ENCODE measurements around the gene ANAPC2. TPM values are rescaled to one million over a fixed set of nuclear protein-coding genes. Genes with fewer than 3 reads are reported as not detected.
A peak's percentile ranks its signal among the peaks of the same experiment; 100 is the strongest.

Gene ANAPC2
- total RNA-seq, 1 donor from 2014 or later, result 18.9 TPM

DNA sequence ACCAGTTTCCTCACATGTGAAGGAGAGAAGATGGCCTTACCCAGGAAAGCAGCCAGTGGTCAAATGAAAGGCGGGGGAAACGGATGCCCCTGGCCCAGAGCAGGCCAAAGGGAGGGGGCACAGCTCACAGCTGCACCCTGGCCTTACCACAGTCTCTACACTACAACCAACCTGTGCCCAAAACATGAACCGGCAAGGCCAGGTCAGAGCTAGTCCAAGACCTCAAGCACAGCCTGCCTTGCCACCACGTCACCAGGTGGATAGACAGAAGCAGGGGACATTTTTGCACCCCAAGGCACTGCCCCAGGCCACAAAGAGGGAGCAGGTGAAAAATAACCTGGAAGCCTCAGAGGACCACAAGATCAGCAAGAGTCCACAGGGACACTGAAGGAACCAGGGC is 44.9 kb downstream of the ANAPC2 start:
- H3K27me3 ChIP-seq, result peaks cover 92% of the 10 kb centered on the region
- Mint-ChIP-seq H3K27ac (no peak overlapping the region), H3K4me3 (no peak overlapping the region), H3K4me1 (peaks cover 2% of the 10 kb centered on the region), H3K9me3 (no peaks in the 10 kb centered on the region), H3K36me3 (no peaks in the 10 kb centered on the region), H3K27me3 (ENCODE audit: insufficient read depth, low read depth) (peaks cover 60% of the 10 kb centered on the region)
- H3K27ac ChIP-seq, result no peak overlapping the region
- H4K20me1 ChIP-seq (ENCODE audit: low read depth), result peaks cover 29% of the 10 kb centered on the region
- no peaks in the 10 kb centered on the region for H3K4me1 ChIP-seq
- no peak for TF ChIP-seq EZH2 (IDR thresholded peaks at IDR 0.05)
- TF ChIP-seq, protein P1, sequence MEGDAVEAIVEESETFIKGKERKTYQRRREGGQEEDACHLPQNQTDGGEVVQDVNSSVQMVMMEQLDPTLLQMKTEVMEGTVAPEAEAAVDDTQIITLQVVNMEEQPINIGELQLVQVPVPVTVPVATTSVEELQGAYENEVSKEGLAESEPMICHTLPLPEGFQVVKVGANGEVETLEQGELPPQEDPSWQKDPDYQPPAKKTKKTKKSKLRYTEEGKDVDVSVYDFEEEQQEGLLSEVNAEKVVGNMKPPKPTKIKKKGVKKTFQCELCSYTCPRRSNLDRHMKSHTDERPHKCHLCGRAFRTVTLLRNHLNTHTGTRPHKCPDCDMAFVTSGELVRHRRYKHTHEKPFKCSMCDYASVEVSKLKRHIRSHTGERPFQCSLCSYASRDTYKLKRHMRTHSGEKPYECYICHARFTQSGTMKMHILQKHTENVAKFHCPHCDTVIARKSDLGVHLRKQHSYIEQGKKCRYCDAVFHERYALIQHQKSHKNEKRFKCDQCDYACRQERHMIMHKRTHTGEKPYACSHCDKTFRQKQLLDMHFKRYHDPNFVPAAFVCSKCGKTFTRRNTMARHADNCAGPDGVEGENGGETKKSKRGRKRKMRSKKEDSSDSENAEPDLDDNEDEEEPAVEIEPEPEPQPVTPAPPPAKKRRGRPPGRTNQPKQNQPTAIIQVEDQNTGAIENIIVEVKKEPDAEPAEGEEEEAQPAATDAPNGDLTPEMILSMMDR (IDR thresholded peaks at IDR 0.05), result no peak
- no peak for TF ChIP-seq EZH2phosphoT487 (IDR thresholded peaks at IDR 0.05)
- H3K4me2 ChIP-seq, result no peak overlapping the region
- no peaks in the 10 kb centered on the region for H3K9me3 ChIP-seq (ENCODE audit: low read depth)
- H3K79me2 ChIP-seq (ENCODE audit: low read depth), result no peaks in the 10 kb centered on the region
- no peak overlapping the region for H3K9ac ChIP-seq
- no peaks in the 10 kb centered on the region for H3K36me3 ChIP-seq
- H3F3A ChIP-seq (ENCODE audit: low read depth), result peaks cover under 1% of the 10 kb centered on the region
- H3K4me3 ChIP-seq, result no peak overlapping the region
- DNase-seq (ENCODE audit: low spot score), result no peak
- H2AFZ ChIP-seq (replicated peaks), result no peak overlapping the region

DNA sequence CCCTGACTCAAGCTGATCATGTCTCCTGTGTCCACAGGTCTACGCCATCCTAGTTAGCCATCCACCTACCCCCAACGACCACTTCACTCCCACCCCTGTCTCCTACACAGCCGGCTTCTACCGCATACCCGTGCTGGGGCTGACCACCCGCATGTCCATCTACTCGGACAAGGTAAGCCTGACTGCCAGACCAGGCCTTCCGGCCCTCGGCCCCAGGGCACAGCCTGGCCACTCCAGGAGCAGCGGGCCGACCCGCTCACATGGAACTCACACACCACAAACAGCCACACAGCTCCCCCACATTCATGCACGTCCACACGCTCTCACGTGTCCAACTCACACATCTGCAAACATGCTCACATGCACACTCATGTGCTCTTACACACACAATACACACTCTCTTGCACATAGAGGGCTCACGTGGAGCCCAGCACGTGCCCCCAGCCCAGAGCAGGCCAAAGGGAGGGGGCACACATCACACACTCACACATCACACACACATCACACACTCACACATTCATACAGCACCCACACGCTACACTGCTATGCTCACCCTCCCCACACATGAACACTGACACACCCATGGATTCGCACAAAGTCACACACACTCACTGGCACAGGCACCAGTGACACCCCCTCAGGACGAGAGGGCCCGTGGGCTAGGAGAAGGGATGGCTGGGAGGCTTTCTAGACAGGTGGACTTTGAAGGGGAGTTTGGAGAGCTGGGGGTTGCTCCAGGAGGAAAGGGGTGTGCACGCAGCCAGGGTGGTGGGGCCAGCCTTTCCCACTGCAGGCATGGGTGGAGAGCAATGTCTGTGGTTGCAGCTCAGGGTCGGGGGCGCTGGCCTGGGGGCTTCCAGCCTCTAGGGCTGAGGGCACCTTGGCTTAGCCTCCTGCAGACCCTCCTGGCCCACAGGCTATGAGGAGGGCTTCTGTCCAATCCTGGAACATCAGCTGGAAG is 46.1 kb downstream of the ANAPC2 start:
- Mint-ChIP-seq H3K9me3 (no peaks in the 10 kb centered on the region), H3K4me1 (peaks cover 2% of the 10 kb centered on the region), H3K27me3 (ENCODE audit: insufficient read depth, low read depth) (peaks cover 67% of the 10 kb centered on the region), H3K27ac (no peak overlapping the region), H3K36me3 (no peaks in the 10 kb centered on the region), H3K4me3 (peak overlapping the region; percentile 48)
- peak; percentile 0 for DNase-seq (ENCODE audit: low spot score)
- Histone ChIP-seq H3K27me3 (peaks cover 92% of the 10 kb centered on the region), H3K36me3 (no peaks in the 10 kb centered on the region), H3F3A (ENCODE audit: low read depth) (peaks cover 6% of the 10 kb centered on the region), H3K79me2 (ENCODE audit: low read depth) (no peaks in the 10 kb centered on the region), H3K4me2 (no peak overlapping the region), H3K4me3 (no peak overlapping the region), H3K9ac (no peak overlapping the region), H3K27ac (no peak overlapping the region), H4K20me1 (ENCODE audit: low read depth) (peaks cover 41% of the 10 kb centered on the region), H3K9me3 (ENCODE audit: low read depth) (no peaks in the 10 kb centered on the region), H2AFZ (replicated peaks) (no peak overlapping the region), H3K4me1 (no peaks in the 10 kb centered on the region)
- TF ChIP-seq EZH2 (IDR thresholded peaks at IDR 0.05) (no peak), EZH2phosphoT487 (IDR thresholded peaks at IDR 0.05) (no peak)

DNA sequence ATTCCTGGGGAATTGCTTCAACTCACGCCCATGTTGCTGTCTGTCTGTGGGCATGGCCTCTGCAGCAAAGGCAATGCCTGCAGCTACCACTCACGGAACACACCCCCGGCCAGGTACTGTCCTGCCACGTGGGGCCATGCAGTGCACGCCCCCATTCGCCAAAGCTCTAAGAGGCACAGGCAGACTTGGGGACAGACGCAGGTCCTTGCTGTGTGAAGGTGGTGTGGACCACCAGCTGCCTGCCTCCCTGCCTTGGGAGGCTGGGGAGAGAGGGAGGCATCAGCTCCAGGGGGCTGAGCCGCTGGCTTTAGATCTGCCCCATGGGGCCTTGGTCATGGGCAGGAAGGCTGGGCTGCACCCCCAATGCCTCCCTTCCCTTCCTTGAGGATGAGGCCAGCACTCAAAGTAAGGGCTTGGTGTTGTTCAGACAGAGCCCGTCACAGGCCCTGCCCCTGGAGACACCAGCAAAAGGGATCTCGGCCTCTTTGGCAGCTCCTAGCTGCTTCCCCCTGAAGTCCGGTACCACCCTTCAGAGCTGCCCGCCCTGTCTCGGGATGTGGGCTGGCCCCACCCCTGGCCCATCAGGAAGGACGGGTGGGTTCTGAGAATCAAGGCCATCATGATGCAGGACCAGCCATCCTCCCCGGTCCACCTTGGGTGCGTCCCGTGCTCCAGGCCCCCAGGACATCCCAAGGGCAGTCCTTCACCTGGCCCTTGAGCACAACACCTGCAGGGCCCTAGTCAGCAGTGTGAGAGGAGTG is 47.1 kb downstream of the ANAPC2 start:
- Mint-ChIP-seq H3K4me3 (no peak overlapping the region), H3K36me3 (no peaks in the 10 kb centered on the region), H3K9me3 (no peaks in the 10 kb centered on the region), H3K4me1 (peaks cover 2% of the 10 kb centered on the region), H3K27ac (no peak overlapping the region), H3K27me3 (ENCODE audit: insufficient read depth, low read depth) (peaks cover 66% of the 10 kb centered on the region)
- H2AFZ ChIP-seq (replicated peaks), result no peak overlapping the region
- no peak overlapping the region for H3K27ac ChIP-seq
- H3K4me1 ChIP-seq, result no peaks in the 10 kb centered on the region
- H3K4me2 ChIP-seq, result no peak overlapping the region
- H3K79me2 ChIP-seq (ENCODE audit: low read depth), result no peaks in the 10 kb centered on the region
- no peaks in the 10 kb centered on the region for H3K36me3 ChIP-seq
- no peak overlapping the region for H3K9ac ChIP-seq
- H3F3A ChIP-seq (ENCODE audit: low read depth), result peaks cover 6% of the 10 kb centered on the region
- no peak for DNase-seq (ENCODE audit: low spot score)
- peaks cover 41% of the 10 kb centered on the region for H4K20me1 ChIP-seq (ENCODE audit: low read depth)
- H3K9me3 ChIP-seq (ENCODE audit: low read depth), result no peaks in the 10 kb centered on the region
- H3K4me3 ChIP-seq, result no peak overlapping the region
- peaks cover 93% of the 10 kb centered on the region for H3K27me3 ChIP-seq
- TF ChIP-seq EZH2 (IDR thresholded peaks at IDR 0.05), result no peak
- TF ChIP-seq, protein P1 (IDR thresholded peaks at IDR 0.05), result no peak
- TF ChIP-seq EZH2phosphoT487 (IDR thresholded peaks at IDR 0.05), result no peak
